T47D (cell line): ENCODE data around the gene DCST2.

Experiments used
- DNase-seq, 2 experiments: peaks; one replicate each; pipeline versions ENCODE4 v3.0.0 to v3.0.0-alpha.2; 2011 to 2012; ENCODE audit warnings: low read depth in 1 of 2, low spot score in 1 of 2
- JUND ChIP-seq: IDR thresholded peaks from 2 replicates; pipeline ENCODE4 v1.6.1; 2012; ENCODE audit warnings: low read depth
- in situ Hi-C: cut with HindIII; loops from 2 replicates; pipeline ENCODE4 v1.10.0; 2016; ENCODE audit warnings: low sequenced_read_pairs, low pct_unique_long_range_greater_than_20kb

Gene DCST2

GRCh38 chr1:155051777-155052398 is 18.3 kb upstream of the DCST2 start:
- in situ Hi-C loops: no loop called here
- no peak for TF ChIP-seq JUND
- DNase-seq: peak; percentile 89 to 96

GRCh38 chr1:155051342-155051776 is 17.8 kb upstream of the DCST2 start:
- in situ Hi-C loops: no loop called here
- TF ChIP-seq JUND: no peak
- no peak for DNase-seq

- in situ Hi-C loops: no loop called here
- peak; percentile 95 to 96 for DNase-seq
- no peak for TF ChIP-seq JUND
Observed at GRCh38 chr1:155050560-155051341, 17.2 kb upstream of the DCST2 start, which contains the start of gene ADAM15. ADAM15 (plus strand) TSS chr1:155051316; CDS start chr1:155051387, 71 bp downstream.

- no peak for TF ChIP-seq JUND
- peak in 1 of 2 experiments; percentile 44 for DNase-seq
- in situ Hi-C loops: no loop called here
Observed at GRCh38 chr1:155049651-155050559, 16.3 kb upstream of the DCST2 start.

- no peak for TF ChIP-seq JUND
- DNase-seq: no peak
- in situ Hi-C loops: no loop called here
Observed at GRCh38 chr1:155048449-155049334, 15.1 kb upstream of the DCST2 start.

- peak; percentile 84 to 95 for DNase-seq
- no peak for TF ChIP-seq JUND
- in situ Hi-C loops: no loop called here
Observed at GRCh38 chr1:155044812-155045657, 11.5 kb upstream of the DCST2 start.

- DNase-seq: no peak
- in situ Hi-C loops: no loop called here
- TF ChIP-seq JUND: no peak
Observed at GRCh38 chr1:155044365-155044764, 10.8 kb upstream of the DCST2 start.

GRCh38 chr1:155043793-155044192 is 10.2 kb upstream of the DCST2 start:
- DNase-seq: no peak
- in situ Hi-C loops: no loop called here
- no peak for TF ChIP-seq JUND

- peak in 1 of 2 experiments; percentile 69 for DNase-seq
- in situ Hi-C loops: no loop called here
- TF ChIP-seq JUND: no peak
Observed at GRCh38 chr1:155043301-155043702, 9.7 kb upstream of the DCST2 start.

- no peak for TF ChIP-seq JUND
- DNase-seq: no peak
- in situ Hi-C loops: no loop called here
Observed at GRCh38 chr1:155042789-155043188, 9.2 kb upstream of the DCST2 start.
